ENCODE data around the gene SLITRK4. TPM values are rescaled to one million over a fixed set of nuclear protein-coding genes. Genes with fewer than 3 reads are reported as not detected.

SLITRK4 gene
- total RNA-seq, 2 donors from 2014 or later: 4.2 to 13.2 TPM

- intact Hi-C loops (cut with DNase I): no loop called here
- no peak for DNase-seq (ENCODE audit: low spot score)
These were observed 55.6 kb downstream of the SLITRK4 start for GRCh38 chrX:143580266-143580665.

Other genes starting within 250 kb of the SLITRK4 start
- not detected for gene SPANXN3, start 118.6 kb downstream of the SLITRK4 start, total RNA-seq
- not detected for gene SPANXN2, start 84.7 kb upstream of the SLITRK4 start, total RNA-seq
- not detected for gene UBE2NL, start 248.0 kb upstream of the SLITRK4 start, total RNA-seq